HL-60 (cell line): ENCODE data around the gene PRPF19.

ENCODE experiments used
- DNase-seq, 2 experiments: peaks; one replicate each; pipeline ENCODE4 v3.0.0-alpha.2; 2010 to 2020; ENCODE audit warnings: low read depth in 1 of 2, low spot score in 1 of 2
- H3K27ac ChIP-seq: fragments of 250-450 bp; sonication (Bioruptor Pico); replicated peaks from 2 replicates; pipeline ENCODE4 v1.5.1; 2020; ENCODE audit warnings: mild to moderate bottlenecking, moderate library complexity
- H3K27me3 ChIP-seq: fragments of 250-450 bp; sonication (Bioruptor Pico); 2 replicates; pipeline ENCODE4 v1.5.1; 2021; ENCODE audit warnings: mild to moderate bottlenecking, moderate library complexity; ENCODE audit not compliant: insufficient read depth, poor library complexity, severe bottlenecking
- H3K4me3 ChIP-seq: replicated peaks from 2 replicates; pipeline ENCODE4 v1.5.1; 2011; ENCODE audit warnings: mild to moderate bottlenecking, control low read depth, low read length; ENCODE audit not compliant: insufficient read depth
- GABPA ChIP-seq: IDR thresholded peaks from 2 replicates; pipeline ENCODE4 v1.6.1; 2012; ENCODE audit warnings: low read depth
- POLR2AphosphoS5 ChIP-seq: IDR thresholded peaks from 2 replicates; pipeline ENCODE4 v1.6.1; 2012; ENCODE audit warnings: low read depth
- REST ChIP-seq: IDR thresholded peaks from 2 replicates; pipeline ENCODE4 v1.6.1; 2012; ENCODE audit warnings: low read depth; ENCODE audit not compliant: insufficient replicate concordance
- SPI1 ChIP-seq: IDR thresholded peaks from 2 replicates; pipeline ENCODE4 v1.6.1; 2012; ENCODE audit warnings: low read depth, mild to moderate bottlenecking, borderline replicate concordance
- TF ChIP-seq, protein P1 (sequence below): IDR thresholded peaks from one replicate; pipeline ENCODE4 v1.5.1; 2011; ENCODE audit warnings: low read length, control low read depth, inconsistent platforms; ENCODE audit not compliant: insufficient read depth

The PRPF19 gene

DNA sequence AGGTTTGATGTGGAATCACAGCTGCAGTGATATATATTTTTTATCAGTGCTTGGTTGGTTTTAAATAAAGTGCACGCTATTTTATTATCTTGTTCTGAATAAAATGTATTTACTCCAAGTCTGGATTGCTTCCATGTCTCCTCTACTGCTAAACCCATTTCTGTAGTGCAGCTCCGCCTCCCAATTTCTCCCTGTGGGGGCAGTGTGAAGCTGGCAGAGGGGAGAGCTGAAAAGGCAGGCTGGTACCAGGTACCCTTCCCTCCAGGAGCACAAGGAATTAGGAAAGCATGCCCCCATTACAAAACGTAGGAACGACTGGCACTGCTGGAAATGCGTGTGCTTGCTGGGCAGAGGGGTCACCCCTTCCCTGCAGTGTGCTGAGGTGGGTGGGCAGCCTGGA, 16.9 kb upstream of the PRPF19 start:
- Histone ChIP-seq H3K27ac (no peak overlapping the region), H3K27me3 (peaks cover 28% of the 10 kb centered on the region), H3K4me3 (no peak overlapping the region)
- TF ChIP-seq SPI1 (no peak), POLR2AphosphoS5 (no peak), GABPA (no peak), REST (no peak)
- TF ChIP-seq, protein P1, sequence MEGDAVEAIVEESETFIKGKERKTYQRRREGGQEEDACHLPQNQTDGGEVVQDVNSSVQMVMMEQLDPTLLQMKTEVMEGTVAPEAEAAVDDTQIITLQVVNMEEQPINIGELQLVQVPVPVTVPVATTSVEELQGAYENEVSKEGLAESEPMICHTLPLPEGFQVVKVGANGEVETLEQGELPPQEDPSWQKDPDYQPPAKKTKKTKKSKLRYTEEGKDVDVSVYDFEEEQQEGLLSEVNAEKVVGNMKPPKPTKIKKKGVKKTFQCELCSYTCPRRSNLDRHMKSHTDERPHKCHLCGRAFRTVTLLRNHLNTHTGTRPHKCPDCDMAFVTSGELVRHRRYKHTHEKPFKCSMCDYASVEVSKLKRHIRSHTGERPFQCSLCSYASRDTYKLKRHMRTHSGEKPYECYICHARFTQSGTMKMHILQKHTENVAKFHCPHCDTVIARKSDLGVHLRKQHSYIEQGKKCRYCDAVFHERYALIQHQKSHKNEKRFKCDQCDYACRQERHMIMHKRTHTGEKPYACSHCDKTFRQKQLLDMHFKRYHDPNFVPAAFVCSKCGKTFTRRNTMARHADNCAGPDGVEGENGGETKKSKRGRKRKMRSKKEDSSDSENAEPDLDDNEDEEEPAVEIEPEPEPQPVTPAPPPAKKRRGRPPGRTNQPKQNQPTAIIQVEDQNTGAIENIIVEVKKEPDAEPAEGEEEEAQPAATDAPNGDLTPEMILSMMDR, result no peak
- no peak for DNase-seq

GRCh38 chr11:60922906-60923305, 16.5 kb upstream of the PRPF19 start:
- Histone ChIP-seq H3K4me3 (no peak overlapping the region), H3K27ac (no peak overlapping the region), H3K27me3 (peaks cover 28% of the 10 kb centered on the region)
- DNase-seq, result no peak
- TF ChIP-seq SPI1 (no peak), GABPA (no peak), POLR2AphosphoS5 (no peak), REST (no peak)
- TF ChIP-seq, protein P1, result no peak

DNA sequence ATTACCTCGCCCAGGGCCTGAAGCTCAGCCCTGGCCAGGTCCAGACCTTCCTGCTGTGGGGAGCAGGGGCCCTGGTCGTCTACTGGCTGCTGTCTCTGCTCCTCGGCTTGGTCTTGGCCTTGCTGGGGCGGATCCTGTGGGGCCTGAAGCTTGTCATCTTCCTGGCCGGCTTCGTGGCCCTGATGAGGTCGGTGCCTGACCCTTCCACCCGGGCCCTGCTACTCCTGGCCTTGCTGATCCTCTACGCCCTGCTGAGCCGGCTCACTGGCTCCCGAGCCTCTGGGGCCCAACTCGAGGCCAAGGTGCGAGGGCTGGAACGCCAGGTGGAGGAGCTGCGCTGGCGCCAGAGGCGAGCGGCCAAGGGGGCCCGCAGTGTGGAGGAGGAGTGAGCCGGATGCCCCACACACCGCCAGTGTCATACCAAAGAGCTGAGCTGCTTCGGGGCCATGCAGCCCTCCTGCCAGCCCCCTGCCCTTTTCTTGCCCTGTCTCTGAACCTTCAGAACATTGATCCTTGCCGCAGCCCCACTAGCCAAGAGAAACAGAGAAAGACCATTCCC, 15.5 kb upstream of the PRPF19 start:
- Histone ChIP-seq H3K27me3 (peaks cover 27% of the 10 kb centered on the region), H3K27ac (no peak overlapping the region), H3K4me3 (no peak overlapping the region)
- no peak for TF ChIP-seq GABPA
- no peak for TF ChIP-seq POLR2AphosphoS5
- no peak for TF ChIP-seq SPI1
- no peak for DNase-seq

DNA sequence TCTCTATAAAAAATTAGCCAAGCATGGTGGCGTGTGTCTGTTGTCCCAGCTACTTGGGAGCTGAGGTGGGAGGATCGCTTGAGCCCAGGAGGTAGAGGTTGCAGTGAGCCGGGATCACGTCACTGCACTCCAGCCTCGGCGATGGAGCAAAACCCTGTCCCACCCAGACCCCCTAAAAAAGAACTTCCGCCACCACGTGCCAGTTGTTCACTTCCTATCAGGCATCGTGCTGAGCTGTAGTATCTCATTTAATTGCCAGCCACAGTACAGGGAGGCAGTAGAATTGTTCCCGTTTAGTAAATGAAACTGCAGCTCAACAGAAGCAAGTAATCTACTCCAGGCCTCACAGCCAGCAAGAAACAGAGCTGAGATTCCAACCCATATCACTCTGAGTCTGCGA, 14.9 kb upstream of the PRPF19 start:
- Histone ChIP-seq H3K27ac (no peak overlapping the region), H3K4me3 (no peak overlapping the region), H3K27me3 (peaks cover 23% of the 10 kb centered on the region)
- TF ChIP-seq REST (no peak), SPI1 (no peak), POLR2AphosphoS5 (no peak), GABPA (no peak)
- TF ChIP-seq, protein P1, result no peak
- no peak for DNase-seq
